Activated naive CD8-positive, alpha-beta T cell treated with anti-CD3 and anti-CD28 coated beads for 36 hours (primary cell): Measurements from ENCODE around the gene HINFP. TPM values are rescaled to one million over a fixed set of nuclear protein-coding genes. Genes with fewer than 3 reads are reported as not detected.

Source experiments
- DNase-seq: peaks from one replicate; pipeline ENCODE4 v3.0.0; 2021
- H3K27ac Mint-ChIP-seq: one replicate; pipeline ENCODE4 v1.8.0; 2022; ENCODE audit warnings: mild to moderate bottlenecking, moderate library complexity, mixed read lengths
- H3K27me3 Mint-ChIP-seq: one replicate; pipeline ENCODE4 v1.8.0; 2022; ENCODE audit warnings: mild to moderate bottlenecking, mixed read lengths
- H3K36me3 Mint-ChIP-seq: one replicate; pipeline ENCODE4 v1.8.0; 2021; ENCODE audit warnings: mild to moderate bottlenecking, mixed read lengths
- H3K4me1 Mint-ChIP-seq: one replicate; pipeline ENCODE4 v1.8.0; 2021; ENCODE audit warnings: mixed read lengths
- H3K4me3 Mint-ChIP-seq: one replicate; pipeline ENCODE4 v1.8.0; 2022; ENCODE audit warnings: mild to moderate bottlenecking, moderate library complexity, mixed read lengths
- H3K9me3 Mint-ChIP-seq: one replicate; pipeline ENCODE4 v1.8.0; 2022; ENCODE audit warnings: mixed read lengths
- total RNA-seq, 2 experiments: library from RNA; stranded (reverse); gene quantifications; one replicate each; pipeline ENCODE4 v1.2.3, GENCODE V29; 2021

Gene HINFP, protein sequence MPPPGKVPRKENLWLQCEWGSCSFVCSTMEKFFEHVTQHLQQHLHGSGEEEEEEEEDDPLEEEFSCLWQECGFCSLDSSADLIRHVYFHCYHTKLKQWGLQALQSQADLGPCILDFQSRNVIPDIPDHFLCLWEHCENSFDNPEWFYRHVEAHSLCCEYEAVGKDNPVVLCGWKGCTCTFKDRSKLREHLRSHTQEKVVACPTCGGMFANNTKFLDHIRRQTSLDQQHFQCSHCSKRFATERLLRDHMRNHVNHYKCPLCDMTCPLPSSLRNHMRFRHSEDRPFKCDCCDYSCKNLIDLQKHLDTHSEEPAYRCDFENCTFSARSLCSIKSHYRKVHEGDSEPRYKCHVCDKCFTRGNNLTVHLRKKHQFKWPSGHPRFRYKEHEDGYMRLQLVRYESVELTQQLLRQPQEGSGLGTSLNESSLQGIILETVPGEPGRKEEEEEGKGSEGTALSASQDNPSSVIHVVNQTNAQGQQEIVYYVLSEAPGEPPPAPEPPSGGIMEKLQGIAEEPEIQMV
- total RNA-seq, result 10 to 100 TPM; 20.3 to 21.5 TPM

DNA sequence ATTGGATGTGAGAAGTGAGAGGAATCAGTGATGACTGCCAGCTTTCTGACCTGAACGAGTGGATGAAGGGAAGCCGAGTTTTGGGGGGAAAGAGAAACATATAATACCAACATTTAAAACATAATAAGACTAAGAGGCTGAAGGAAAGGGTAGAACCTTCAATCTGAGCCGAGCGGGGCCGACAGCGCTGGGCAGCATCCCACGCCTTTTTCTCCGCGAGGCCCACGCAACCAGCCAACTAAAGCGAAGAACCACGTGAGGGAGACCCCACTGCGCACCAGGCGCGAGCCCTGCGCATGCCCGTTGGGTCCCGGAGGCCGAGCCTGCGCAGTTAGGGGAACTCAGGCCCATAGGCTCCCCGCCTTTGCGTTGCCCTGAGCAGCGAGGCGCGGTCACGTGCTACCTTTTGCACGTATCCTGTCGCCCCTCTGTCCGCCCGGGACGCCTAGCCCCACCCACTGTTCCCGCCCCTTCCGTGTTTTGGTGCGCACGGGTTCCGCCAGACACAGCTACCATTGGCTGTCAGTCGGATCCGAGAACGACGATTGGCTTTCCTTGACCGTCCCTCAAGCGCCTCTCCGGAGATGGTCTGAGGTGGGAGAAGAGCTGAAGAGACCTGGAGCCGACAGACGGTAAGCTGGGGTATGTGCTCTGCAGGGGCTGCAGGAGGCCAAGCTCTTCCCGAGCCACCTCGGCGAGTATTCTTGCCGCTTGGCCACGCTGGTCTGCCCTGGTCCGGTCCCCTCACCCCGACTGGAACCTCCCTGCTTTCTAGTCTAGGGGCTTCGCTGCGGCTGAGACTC is at the start of gene HINFP:
HINFP (plus strand) TSS at position 573 of the 803 bp plus-strand sequence. CDS start 5,365 bp downstream, outside the sequence.
- Mint-ChIP-seq H3K9me3 (no peaks in the 10 kb centered on the region), H3K36me3 (peaks cover 24% of the 10 kb centered on the region), H3K27me3 (no peaks in the 10 kb centered on the region), H3K27ac (peak within 1 kb of the TSS; percentile 92), H3K4me1 (peaks cover 25% of the 10 kb centered on the region), H3K4me3 (peak within 1 kb of the TSS; percentile 94)
- DNase-seq, result peak; percentile 100

DNA sequence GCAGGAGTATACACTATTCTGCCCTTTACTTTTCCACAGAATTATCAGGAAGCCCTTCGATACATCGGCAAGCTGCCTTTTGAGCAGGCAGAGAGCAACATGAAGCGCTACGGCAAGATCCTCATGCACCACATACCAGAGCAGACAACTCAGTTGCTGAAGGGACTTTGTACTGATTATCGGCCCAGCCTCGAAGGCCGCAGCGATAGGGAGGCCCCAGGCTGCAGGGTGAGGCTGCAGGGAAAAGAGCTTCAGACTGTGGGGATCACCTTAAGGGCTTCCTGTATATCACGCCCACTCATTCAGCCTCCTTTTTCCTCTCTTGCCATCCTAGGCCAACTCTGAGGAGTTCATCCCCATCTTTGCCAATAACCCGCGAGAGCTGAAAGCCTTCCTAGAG is 43.5 kb upstream of the HINFP start:
- H3K27me3 Mint-ChIP-seq, result no peaks in the 10 kb centered on the region
- H3K36me3 Mint-ChIP-seq, result peaks cover 5% of the 10 kb centered on the region
- H3K9me3 Mint-ChIP-seq, result no peaks in the 10 kb centered on the region
- DNase-seq, result no peak
- no peak overlapping the region for H3K4me3 Mint-ChIP-seq
- no peak overlapping the region for H3K27ac Mint-ChIP-seq
- H3K4me1 Mint-ChIP-seq, result peaks cover 2% of the 10 kb centered on the region

DNA sequence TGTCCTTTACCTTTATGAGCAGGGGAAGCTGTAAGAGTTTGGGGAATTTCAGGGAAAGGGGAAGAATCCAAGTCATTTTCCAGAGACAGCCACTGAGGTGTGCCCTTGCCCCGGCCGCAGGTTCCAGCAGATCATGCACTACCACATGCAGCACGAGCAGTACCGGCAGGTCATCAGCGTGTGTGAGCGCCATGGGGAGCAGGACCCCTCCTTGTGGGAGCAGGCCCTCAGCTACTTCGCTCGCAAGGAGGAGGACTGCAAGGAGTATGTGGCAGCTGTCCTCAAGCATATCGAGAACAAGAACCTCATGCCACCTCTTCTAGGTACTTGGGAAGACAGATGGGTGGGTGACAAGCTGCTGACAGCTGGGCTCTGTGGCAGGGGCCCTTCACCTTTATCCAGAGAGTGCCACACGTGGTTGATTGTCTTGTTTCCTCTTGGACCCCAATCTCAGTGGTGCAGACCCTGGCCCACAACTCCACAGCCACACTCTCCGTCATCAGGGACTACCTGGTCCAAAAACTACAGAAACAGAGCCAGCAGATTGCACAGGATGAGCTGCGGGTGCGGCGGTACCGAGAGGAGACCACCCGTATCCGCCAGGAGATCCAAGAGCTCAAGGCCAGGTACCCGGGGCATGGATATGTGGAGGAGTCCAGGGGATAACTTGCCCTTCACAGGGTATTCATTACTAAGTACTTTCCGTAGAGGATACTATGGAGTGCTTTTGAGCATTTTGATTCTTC is 42.5 kb upstream of the HINFP start:
- Mint-ChIP-seq H3K9me3 (no peaks in the 10 kb centered on the region), H3K36me3 (peaks cover 5% of the 10 kb centered on the region), H3K4me3 (no peak overlapping the region), H3K27ac (no peak overlapping the region), H3K4me1 (peaks cover 2% of the 10 kb centered on the region), H3K27me3 (no peaks in the 10 kb centered on the region)
- no peak for DNase-seq

DNA sequence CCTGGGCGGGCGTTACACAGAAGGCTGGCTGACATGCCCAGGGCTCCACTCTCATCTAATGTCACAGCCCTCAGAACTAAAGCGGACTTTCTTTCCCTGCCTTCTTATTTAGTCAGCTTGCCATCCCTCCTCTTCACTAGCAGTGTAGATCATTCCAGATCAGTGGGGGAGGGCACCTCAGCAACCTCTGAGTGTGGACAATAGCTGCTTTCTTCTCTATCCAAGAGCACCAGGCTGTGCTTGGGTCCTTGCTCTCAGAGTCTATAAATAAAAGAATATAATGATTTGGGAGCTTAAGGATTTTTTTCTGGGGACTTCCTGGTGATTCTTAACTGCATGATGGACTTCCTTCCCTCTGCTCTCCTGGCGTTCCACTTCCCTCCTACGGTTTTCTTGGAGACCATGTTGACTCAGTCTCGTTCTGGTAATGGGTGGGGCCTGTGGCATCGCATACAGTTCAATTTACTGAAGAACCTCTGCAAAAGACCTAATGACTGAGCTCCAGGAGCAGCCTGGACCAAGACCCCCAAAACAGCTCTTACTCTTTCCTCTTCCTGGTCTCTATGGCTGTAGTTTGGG is 39.6 kb upstream of the HINFP start:
- peaks cover 2% of the 10 kb centered on the region for H3K36me3 Mint-ChIP-seq
- H3K4me1 Mint-ChIP-seq, result peaks cover 12% of the 10 kb centered on the region
- no peak overlapping the region for H3K4me3 Mint-ChIP-seq
- no peaks in the 10 kb centered on the region for H3K27me3 Mint-ChIP-seq
- H3K9me3 Mint-ChIP-seq, result no peaks in the 10 kb centered on the region
- DNase-seq, result no peak
- no peak overlapping the region for H3K27ac Mint-ChIP-seq

DNA sequence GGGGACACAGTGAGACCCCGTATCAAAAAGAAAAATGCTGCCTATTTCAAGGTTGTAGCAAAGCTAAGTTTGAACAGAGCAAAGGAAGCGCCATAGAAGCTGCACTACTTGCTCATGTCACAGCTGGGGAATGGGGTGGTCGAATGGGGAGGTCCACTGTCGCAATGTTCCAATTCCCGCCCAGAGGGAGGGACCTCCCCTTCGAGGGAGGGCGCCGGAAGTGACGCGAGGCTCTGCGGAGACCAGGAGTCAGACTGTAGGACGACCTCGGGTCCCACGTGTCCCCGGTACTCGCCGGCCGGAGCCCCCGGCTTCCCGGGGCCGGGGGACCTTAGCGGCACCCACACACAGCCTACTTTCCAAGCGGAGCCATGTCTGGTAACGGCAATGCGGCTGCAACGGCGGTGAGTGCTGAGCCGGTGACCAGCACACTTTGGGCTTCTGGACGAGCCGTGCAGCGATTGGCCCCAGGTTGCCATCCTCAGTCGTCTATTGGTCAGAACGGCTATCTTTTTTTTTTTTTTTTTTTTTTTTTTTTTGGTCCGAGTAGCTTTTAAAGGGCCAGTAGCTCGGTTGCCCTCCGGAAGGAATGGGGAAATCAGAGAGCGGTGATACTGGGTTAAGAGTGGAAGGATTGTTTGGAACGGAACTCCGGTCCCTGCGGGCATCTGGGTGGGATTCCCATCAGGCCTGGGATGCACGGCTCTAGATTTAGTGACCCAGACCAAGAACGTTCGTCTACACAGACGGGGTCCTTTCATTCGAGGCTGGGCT is 36.5 kb upstream of the HINFP start, which contains the start of gene HMBS:
HMBS (plus strand) TSS at position 219 of the 774 bp plus-strand sequence; CDS start at position 372, 153 bp downstream.
- Mint-ChIP-seq H3K27ac (peak within 1 kb of the TSS; percentile 94), H3K4me1 (peaks cover 21% of the 10 kb centered on the region), H3K9me3 (no peaks in the 10 kb centered on the region), H3K4me3 (peak within 1 kb of the TSS; percentile 95), H3K27me3 (no peaks in the 10 kb centered on the region), H3K36me3 (peaks cover 2% of the 10 kb centered on the region)
- DNase-seq, result peak; percentile 90

DNA sequence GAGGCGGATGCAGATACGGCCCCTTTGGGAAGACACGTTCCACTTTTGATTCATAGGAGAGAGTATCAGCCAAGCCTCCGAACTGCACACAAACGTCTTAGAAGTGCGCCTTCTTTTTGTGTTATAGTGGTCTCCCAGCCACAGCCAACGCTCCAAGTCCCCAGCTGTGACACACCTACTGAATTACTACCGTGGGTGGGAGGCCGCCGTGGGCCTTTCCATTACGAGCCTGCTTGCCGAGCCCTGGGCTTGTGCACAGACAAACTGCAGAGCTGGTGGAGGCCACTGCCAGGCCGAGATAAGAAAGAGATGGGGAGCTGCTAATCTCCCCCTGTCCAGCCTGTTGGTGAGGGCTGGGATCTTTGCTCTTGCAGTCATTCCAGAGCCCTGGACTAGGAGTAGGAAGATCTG is 35.9 kb upstream of the HINFP start:
- peak; percentile 58 for DNase-seq
- H3K27me3 Mint-ChIP-seq, result no peaks in the 10 kb centered on the region
- peaks cover 2% of the 10 kb centered on the region for H3K36me3 Mint-ChIP-seq
- peak overlapping the region; percentile 94 for H3K27ac Mint-ChIP-seq
- peaks cover 21% of the 10 kb centered on the region for H3K4me1 Mint-ChIP-seq
- H3K4me3 Mint-ChIP-seq, result peak overlapping the region; percentile 95
- no peaks in the 10 kb centered on the region for H3K9me3 Mint-ChIP-seq

DNA sequence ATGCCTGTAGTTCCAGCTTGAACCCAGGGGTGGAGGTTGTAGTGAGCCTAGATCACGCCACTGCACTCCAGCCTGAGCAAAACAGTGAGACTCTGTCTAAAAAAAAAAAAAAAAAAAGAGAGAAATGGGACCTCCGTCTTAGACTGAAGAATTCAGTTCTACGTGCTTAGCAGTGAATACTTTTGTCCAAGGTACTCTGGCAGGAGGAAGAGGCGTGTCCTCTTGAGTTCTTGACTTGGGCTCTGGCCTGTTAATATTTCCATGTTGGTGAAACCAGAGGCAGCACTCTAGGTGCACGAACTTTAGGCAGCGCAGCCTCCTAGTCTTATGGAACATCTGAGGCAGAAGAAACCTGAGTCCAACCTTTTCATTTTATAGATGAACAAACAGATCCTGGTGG is 34.3 kb upstream of the HINFP start:
- Mint-ChIP-seq H3K4me3 (peak overlapping the region; percentile 40), H3K36me3 (peaks cover 2% of the 10 kb centered on the region), H3K4me1 (peaks cover 19% of the 10 kb centered on the region)

DNA sequence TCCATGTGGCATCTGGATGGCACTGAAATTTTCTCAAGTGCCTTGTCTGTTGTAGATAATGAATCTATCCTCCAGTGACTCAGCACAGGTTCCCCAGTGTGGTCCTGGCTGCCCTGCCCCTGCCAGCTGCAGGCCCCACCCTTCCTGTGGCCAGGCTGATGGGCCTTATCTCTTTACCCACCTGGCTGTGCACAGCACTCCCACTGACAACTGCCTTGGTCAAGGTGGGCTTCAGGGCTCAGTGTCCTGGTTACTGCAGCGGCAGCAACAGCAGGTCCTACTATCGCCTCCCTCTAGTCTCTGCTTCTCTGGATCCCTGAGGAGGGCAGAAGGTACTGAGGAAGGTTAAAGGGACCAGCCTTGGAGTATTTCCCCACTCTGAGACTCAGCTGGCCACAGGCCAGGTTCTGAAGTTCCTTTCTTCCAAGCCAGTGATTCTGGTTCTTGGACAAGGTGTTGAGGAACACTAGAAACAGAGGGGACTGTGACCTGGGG is 33.6 kb upstream of the HINFP start:
- Mint-ChIP-seq H3K36me3 (peaks cover 8% of the 10 kb centered on the region), H3K27ac (no peak overlapping the region), H3K27me3 (no peaks in the 10 kb centered on the region), H3K4me1 (peaks cover 25% of the 10 kb centered on the region), H3K9me3 (no peaks in the 10 kb centered on the region), H3K4me3 (no peak overlapping the region)
- no peak for DNase-seq

More for the DNA sequence above, 34.3 kb upstream of the HINFP start:
- no peak overlapping the region for H3K27ac Mint-ChIP-seq
- H3K27me3 Mint-ChIP-seq, result no peaks in the 10 kb centered on the region
- DNase-seq, result no peak
- H3K9me3 Mint-ChIP-seq, result no peaks in the 10 kb centered on the region

DNA sequence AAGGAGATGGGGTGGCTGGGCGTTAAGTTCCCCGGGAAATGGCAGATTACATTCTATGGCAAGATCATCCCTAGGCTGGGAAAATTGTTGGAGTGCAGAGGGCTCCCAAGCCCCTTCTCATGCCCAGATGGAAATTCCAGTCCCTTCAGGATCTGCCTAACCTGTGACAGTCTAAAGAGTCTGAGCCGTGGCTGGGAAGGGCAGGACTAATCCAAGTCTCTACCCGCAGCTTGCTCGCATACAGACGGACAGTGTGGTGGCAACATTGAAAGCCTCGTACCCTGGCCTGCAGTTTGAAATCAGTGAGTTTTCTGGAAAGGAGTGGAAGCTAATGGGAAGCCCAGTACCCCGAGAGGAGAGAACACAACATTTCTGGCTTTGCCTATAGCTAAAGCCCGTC is 33.0 kb upstream of the HINFP start:
- no peaks in the 10 kb centered on the region for H3K27me3 Mint-ChIP-seq
- DNase-seq, result no peak
- H3K9me3 Mint-ChIP-seq, result no peaks in the 10 kb centered on the region
- no peak overlapping the region for H3K27ac Mint-ChIP-seq
- H3K36me3 Mint-ChIP-seq, result peaks cover 14% of the 10 kb centered on the region
- H3K4me3 Mint-ChIP-seq, result no peak overlapping the region
- peaks cover 31% of the 10 kb centered on the region for H3K4me1 Mint-ChIP-seq

DNA sequence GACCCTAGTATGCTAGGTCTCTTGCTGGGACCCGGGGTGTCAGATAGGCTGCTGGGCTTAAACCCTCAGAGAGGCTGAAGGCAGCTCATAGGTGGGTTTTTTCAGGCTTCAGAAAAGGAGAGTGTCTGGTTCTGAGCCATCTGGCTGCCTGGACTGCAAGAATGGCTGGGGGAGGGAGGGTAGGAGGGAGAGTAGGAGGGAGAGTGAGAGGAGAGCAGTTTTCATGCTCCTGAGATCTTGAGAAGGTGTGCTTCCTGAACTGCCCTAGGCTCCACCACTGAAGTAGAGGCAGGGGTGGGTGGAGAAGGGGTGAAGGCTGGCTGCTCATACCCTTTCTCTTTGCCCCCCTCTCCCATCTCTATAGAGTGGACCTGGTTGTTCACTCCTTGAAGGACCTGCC is 32.1 kb upstream of the HINFP start:
- H3K9me3 Mint-ChIP-seq, result no peaks in the 10 kb centered on the region

DNA sequence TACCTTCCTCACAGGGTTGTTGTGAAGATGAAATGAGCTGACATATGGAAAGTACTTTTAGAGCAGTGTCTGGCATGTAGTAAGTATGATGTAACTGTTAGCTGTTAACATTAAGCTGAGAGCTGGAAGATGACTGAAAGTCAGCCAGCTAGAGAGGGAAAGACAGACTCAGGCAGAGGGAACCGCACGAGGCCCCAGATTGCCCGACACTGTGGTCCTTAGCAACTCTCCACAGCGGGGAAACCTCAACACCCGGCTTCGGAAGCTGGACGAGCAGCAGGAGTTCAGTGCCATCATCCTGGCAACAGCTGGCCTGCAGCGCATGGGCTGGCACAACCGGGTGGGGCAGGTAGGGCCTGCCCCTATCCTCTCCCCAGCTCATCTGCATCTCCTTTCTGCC is 30.2 kb upstream of the HINFP start:
- H3K27me3 Mint-ChIP-seq, result peaks cover 12% of the 10 kb centered on the region
- no peak for DNase-seq
- peaks cover 34% of the 10 kb centered on the region for H3K4me1 Mint-ChIP-seq
- no peaks in the 10 kb centered on the region for H3K9me3 Mint-ChIP-seq
- no peak overlapping the region for H3K4me3 Mint-ChIP-seq
- H3K36me3 Mint-ChIP-seq, result peaks cover 36% of the 10 kb centered on the region
- no peak overlapping the region for H3K27ac Mint-ChIP-seq

More for the DNA sequence above, 32.1 kb upstream of the HINFP start:
- no peak for DNase-seq
- Mint-ChIP-seq H3K27me3 (peaks cover 4% of the 10 kb centered on the region), H3K27ac (no peak overlapping the region), H3K36me3 (peaks cover 23% of the 10 kb centered on the region), H3K4me1 (peaks cover 33% of the 10 kb centered on the region), H3K4me3 (no peak overlapping the region)

DNA sequence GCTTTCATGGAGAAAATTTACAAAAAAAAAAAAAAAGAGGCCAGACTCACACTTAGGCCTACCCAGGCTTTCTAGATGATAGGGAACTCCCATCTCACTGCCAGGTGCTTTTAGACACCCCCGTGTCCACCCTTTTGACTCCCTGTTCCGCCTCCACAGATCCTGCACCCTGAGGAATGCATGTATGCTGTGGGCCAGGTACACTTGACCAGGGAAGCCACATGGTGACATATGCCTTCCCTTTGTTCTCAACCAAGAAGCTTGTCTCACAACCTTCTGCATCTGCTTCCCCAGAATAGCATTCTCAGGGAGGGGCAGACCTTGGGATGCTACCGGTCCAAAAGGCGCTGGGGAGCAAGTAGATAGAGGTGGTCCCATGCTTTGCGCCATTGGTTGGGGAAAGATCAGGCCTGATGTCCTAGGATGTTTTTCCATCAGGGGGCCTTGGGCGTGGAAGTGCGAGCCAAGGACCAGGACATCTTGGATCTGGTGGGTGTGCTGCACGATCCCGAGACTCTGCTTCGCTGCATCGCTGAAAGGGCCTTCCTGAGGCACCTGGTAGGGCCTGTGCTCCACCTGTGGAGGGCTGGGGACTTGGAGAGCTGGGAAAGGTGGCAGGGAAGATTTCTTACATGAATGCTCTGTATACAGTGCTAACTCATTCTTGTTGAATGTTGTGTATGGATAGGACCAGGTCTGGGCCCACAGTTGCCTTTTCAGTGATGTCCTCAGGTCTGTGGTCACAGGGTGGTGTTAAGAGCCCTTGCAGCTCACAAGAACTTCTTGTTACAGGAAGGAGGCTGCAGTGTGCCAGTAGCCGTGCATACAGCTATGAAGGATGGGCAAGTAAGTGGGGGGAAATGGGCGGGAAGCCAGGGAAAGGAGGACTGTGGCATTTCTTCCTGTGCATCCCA is 29.2 kb upstream of the HINFP start:
- H3K27me3 Mint-ChIP-seq, result peaks cover 12% of the 10 kb centered on the region
- peak overlapping the region; percentile 90 for H3K4me3 Mint-ChIP-seq

More for the DNA sequence above, 29.2 kb upstream of the HINFP start:
- Mint-ChIP-seq H3K36me3 (peaks cover 43% of the 10 kb centered on the region), H3K4me1 (peaks cover 38% of the 10 kb centered on the region), H3K27ac (peak overlapping the region; percentile 17), H3K9me3 (no peaks in the 10 kb centered on the region)
- DNase-seq, result no peak
